ENCODE results near the gene HPS4.

HPS4 gene

GRCh38 chr22:26501996-26502395 is 18.4 kb upstream of the HPS4 start:
- DNase-seq = no peak
- intact Hi-C loops (cut with DNase I) = no loop called here

- DNase-seq = peak in 1 of 10 donors; percentile 58
- intact Hi-C loops (cut with DNase I) = no loop called here
These were observed 15.7 kb upstream of the HPS4 start for GRCh38 chr22:26499188-26499703.

GRCh38 chr22:26496456-26496855 is 12.9 kb upstream of the HPS4 start:
- intact Hi-C loops (cut with DNase I) = no loop called here
- no peak for DNase-seq

GRCh38 chr22:26494506-26494905 is 10.9 kb upstream of the HPS4 start:
- no peak for DNase-seq
- intact Hi-C loops (cut with DNase I) = no loop called here

- intact Hi-C loops (cut with DNase I) = no loop called here
- DNase-seq = no peak
These were observed 8.6 kb upstream of the HPS4 start for GRCh38 chr22:26492220-26492619.

GRCh38 chr22:26489447-26490036 is 6.0 kb upstream of the HPS4 start:
- intact Hi-C loops (cut with DNase I) = no loop called here
- no peak for DNase-seq

GRCh38 chr22:26487996-26488395 is 4.4 kb upstream of the HPS4 start:
- DNase-seq = peak in 1 of 10 donors; percentile 4
- intact Hi-C loops (cut with DNase I) = no loop called here

GRCh38 chr22:26486394-26486793 is 2.8 kb upstream of the HPS4 start:
- DNase-seq = no peak
- intact Hi-C loops (cut with DNase I) = no loop called here

- intact Hi-C loops (cut with DNase I) = no loop called here
- peak in 1 of 10 donors; percentile 8 for DNase-seq
These were observed 2.3 kb upstream of the HPS4 start for GRCh38 chr22:26485806-26486390.

- peak in 1 of 10 donors; percentile 33 for DNase-seq
- intact Hi-C loops (cut with DNase I) = no loop called here
These were observed 1.4 kb upstream of the HPS4 start for GRCh38 chr22:26485013-26485412.

GRCh38 chr22:26484360-26484706 is 750 bp upstream of the HPS4 start:
- intact Hi-C loops (cut with DNase I) = no loop called here

GRCh38 chr22:26483043-26483438 is 542 bp downstream of the HPS4 start:
- intact Hi-C loops (cut with DNase I) = loop anchor here (2.0 kb wide), 1 partner anchor 30 kb away; the partner anchor contains the start of gene TFIP11
- DNase-seq = no peak

More at GRCh38 chr22:26484360-26484706, 750 bp upstream of the HPS4 start:
- DNase-seq = peak in 1 of 10 donors; percentile 3

GRCh38 chr22:26482161-26482560 is 1.4 kb downstream of the HPS4 start:
- intact Hi-C loops (cut with DNase I) = loop anchor here (2.0 kb wide), 1 partner anchor 31 kb away; the partner anchor contains the start of gene TFIP11
- no peak for DNase-seq

- intact Hi-C loops (cut with DNase I) = loop anchor here (2.0 kb wide), 1 partner anchor 31 kb away; the partner anchor contains the start of gene TFIP11
These were observed 1.9 kb downstream of the HPS4 start for GRCh38 chr22:26481694-26482093.

GRCh38 chr22:26481112-26481693 is 2.4 kb downstream of the HPS4 start:
- no peak for DNase-seq
- intact Hi-C loops (cut with DNase I) = no loop called here

More at GRCh38 chr22:26481694-26482093, 1.9 kb downstream of the HPS4 start:
- DNase-seq = no peak

GRCh38 chr22:26480611-26480932 is 3.0 kb downstream of the HPS4 start:
- intact Hi-C loops (cut with DNase I) = no loop called here
- no peak for DNase-seq

- intact Hi-C loops (cut with DNase I) = no loop called here
- DNase-seq = no peak
These were observed 3.6 kb downstream of the HPS4 start for GRCh38 chr22:26479792-26480610.

GRCh38 chr22:26479043-26479791 is 4.4 kb downstream of the HPS4 start:
- intact Hi-C loops (cut with DNase I) = no loop called here
- no peak for DNase-seq

GRCh38 chr22:26477341-26477731 is 6.2 kb downstream of the HPS4 start:
- no peak for DNase-seq
- intact Hi-C loops (cut with DNase I) = no loop called here

- intact Hi-C loops (cut with DNase I) = no loop called here
- DNase-seq = no peak
These were observed 6.8 kb downstream of the HPS4 start for GRCh38 chr22:26476705-26477340.
